HUES48 (cell line): ENCODE results near the gene PALS1.
A peak's percentile ranks its signal among the peaks of the same experiment; 100 is the strongest.
"Not testable (repeated sequence)": the region's sequence is repeated elsewhere in the genome, so short reads cannot be mapped to it uniquely, and the experiment has no call there.

Experiments
- H3K27ac ChIP-seq: one replicate; pipeline ENCODE4 v1.7.0; 2013; ENCODE audit warnings: low read depth, low read length, inconsistent platforms
- H3K27me3 ChIP-seq: 2 replicates; pipeline ENCODE4 v1.6.1; 2013; ENCODE audit warnings: mild to moderate bottlenecking, low read length; ENCODE audit not compliant: control insufficient read depth, insufficient read depth
- H3K36me3 ChIP-seq: 2 replicates; pipeline ENCODE4 v1.6.1; 2013; ENCODE audit warnings: low read length; ENCODE audit not compliant: control insufficient read depth, insufficient read depth
- H3K4me1 ChIP-seq: 2 replicates; pipeline ENCODE4 v1.6.1; 2013; ENCODE audit warnings: mild to moderate bottlenecking, low read length; ENCODE audit not compliant: control insufficient read depth, insufficient read depth
- H3K4me3 ChIP-seq: 2 replicates; pipeline ENCODE4 v1.5.1; 2013; ENCODE audit warnings: mild to moderate bottlenecking, low read depth, low read length
- H3K9ac ChIP-seq: 2 replicates; pipeline ENCODE4 v1.6.1; 2013; ENCODE audit warnings: mild to moderate bottlenecking, low read depth, low read length, moderate library complexity
- H3K9me3 ChIP-seq: 2 replicates; pipeline ENCODE4 v1.6.1; 2013; ENCODE audit warnings: low read length; ENCODE audit not compliant: control insufficient read depth, insufficient read depth

The PALS1 gene

DNA sequence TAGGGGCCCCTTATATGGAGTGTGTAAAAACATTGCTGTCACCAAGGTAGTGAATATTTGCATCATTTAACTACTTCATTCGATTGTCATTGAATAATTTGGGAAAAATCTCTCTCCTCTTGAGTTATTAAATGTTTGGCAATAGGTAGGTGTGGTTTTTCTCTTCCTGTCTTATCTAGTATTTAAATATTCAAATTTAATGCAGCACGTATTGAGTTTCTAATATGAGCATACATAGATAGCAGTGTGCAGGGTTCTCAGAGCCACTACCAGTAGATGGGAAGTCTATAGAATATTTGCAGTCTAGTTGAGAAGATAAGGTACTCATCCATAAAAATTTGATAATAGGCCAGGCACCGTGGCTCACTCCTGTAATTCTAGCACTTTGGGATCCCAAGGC is 16.7 kb downstream of the PALS1 start:
- H3K9ac ChIP-seq: no peak overlapping the region
- peaks cover 33% of the 10 kb centered on the region for H3K4me1 ChIP-seq
- no peaks in the 10 kb centered on the region for H3K36me3 ChIP-seq
- H3K4me3 ChIP-seq: no peak overlapping the region
- H3K27me3 ChIP-seq: no peaks in the 10 kb centered on the region
- H3K9me3 ChIP-seq: no peaks in the 10 kb centered on the region
- H3K27ac ChIP-seq: no peak overlapping the region

- Histone ChIP-seq H3K4me1 (peaks cover 33% of the 10 kb centered on the region), H3K36me3 (no peaks in the 10 kb centered on the region), H3K9ac (no peak overlapping the region), H3K4me3 (no peak overlapping the region), H3K27ac (no peak overlapping the region), H3K9me3 (no peaks in the 10 kb centered on the region), H3K27me3 (no peaks in the 10 kb centered on the region)
These were observed 19.7 kb downstream of the PALS1 start for GRCh38 chr14:67260965-67261364.

DNA sequence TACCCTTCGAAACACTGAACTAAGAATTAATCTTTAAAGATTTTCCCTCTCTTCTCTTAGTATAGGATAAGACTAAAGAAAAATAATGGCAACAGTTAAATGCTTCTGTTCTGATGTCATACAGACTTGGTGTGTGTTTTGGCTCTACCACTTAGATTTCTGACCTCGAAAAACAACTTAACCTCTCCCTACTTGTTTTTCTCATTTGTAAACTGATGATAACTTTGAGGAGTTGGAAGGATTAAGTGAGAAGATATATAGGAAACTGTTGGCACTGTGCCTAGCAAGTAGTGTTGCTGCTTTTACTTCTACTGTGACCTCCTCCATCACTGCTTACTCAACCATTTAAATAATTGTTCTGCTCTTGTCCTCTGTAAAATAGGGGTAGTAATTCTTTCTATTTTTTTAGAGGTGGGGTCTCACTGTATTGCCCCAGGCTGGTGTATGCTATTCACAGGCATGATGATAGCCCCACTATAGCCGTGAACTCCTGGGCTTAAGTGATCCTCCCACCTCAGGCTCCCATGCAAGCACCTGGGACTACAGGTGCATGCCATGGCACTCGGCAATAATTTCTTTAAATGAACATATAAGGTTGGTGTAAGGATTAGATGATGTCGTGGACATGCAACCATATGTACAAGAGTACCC is 22.4 kb downstream of the PALS1 start:
- H3K4me1 ChIP-seq: peaks cover 37% of the 10 kb centered on the region
- no peak overlapping the region for H3K9ac ChIP-seq
- no peaks in the 10 kb centered on the region for H3K36me3 ChIP-seq
- H3K27me3 ChIP-seq: no peaks in the 10 kb centered on the region
- H3K4me3 ChIP-seq: no peak overlapping the region
- no peaks in the 10 kb centered on the region for H3K9me3 ChIP-seq
- H3K27ac ChIP-seq: no peak overlapping the region

DNA sequence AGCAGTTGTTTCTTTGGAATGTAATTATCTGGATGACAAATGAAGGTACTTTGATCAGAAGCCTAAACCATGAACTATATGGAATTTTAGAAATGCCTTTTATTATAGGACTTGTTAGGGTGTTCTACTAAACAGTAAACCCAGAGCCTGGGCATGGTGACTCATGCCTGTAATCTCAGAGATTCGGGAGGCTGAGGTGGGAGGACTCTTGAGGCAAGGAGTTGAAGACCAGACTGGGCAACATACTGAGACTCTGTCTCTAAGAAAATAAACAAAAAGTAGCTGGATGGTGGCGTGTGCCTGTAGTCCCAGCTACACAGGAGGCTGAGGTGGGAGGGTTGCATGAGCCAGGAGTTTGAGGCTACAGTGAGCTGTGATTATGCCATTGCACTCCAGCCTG is 23.9 kb downstream of the PALS1 start:
- H3K9me3 ChIP-seq: no peaks in the 10 kb centered on the region
- no peaks in the 10 kb centered on the region for H3K36me3 ChIP-seq
- no peaks in the 10 kb centered on the region for H3K27me3 ChIP-seq
- peaks cover 52% of the 10 kb centered on the region for H3K4me1 ChIP-seq
- no peak overlapping the region for H3K27ac ChIP-seq
- no peak overlapping the region for H3K4me3 ChIP-seq
- no peak overlapping the region for H3K9ac ChIP-seq

DNA sequence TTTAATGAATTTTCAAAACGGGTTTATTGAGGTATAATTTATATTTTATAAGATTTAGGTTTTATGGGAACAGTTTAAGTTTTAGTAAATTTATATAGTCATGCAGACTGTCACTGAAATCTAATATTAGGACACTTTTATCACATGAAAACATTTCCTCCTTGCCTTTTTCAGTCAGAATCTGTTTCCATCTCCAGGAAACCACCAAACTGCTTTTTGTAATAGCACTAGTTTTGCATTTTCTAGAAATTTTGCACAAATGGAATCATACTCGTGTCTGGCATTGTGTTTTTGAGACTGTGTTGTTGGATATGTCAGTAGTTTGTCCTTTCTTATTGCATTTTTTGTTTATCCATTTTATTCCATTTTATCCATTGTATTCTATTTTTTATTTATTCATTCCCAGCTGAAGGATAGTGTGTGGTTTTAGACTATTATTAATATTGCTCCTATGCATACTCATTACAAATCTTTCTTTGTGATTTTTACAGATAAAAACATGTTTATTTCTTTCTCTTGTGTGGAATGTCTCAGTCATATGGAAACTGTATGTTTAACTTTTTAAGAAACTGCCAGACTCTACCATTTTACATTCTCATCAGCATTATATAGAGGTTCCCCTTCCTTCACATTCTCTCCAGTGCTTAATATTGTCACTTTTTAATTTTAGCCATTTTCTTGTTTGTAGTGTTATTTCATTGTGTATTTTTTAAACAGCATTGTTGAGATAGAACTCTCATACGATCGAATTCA is 26.5 kb downstream of the PALS1 start:
- H3K27ac ChIP-seq: peak overlapping the region; percentile 92
- peaks cover 41% of the 10 kb centered on the region for H3K4me1 ChIP-seq
- H3K9me3 ChIP-seq: no peaks in the 10 kb centered on the region
- no peak overlapping the region for H3K9ac ChIP-seq
- no peaks in the 10 kb centered on the region for H3K36me3 ChIP-seq
- peak overlapping the region; percentile 31 for H3K4me3 ChIP-seq
- no peaks in the 10 kb centered on the region for H3K27me3 ChIP-seq

DNA sequence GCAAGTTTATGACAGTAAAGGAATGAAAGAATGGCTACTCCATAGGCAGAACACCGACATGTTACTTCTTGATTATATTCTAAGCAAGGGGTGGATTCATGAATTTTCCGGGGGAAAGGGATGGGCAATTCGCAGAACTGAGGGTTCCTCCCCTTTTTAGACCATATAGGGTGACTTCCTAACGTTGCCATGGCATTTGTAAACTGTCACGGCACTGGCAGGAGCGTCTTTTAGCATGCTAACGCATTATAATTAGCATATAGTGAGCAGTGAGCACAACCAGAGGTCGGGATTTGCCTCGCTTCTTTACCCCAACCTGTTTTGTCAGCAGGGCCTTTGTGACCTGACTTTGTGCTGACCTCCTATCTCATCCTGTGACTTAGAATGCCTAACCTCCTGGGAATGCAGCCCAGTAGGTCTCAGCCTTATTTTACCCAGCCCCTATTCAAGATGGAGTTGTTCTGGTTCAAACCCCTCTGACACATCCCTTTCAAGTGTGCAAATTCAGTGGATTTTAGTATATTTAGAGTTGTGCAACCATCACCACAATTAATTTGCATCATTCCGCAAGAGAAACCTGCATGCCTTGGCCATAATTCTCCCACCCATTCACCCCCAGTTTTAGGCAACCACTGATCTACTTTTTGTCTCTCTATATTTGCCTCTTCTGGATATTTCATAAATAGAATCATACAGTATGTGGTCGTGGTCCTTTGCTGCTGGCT is 27.4 kb downstream of the PALS1 start:
- Histone ChIP-seq H3K4me1 (peaks cover 33% of the 10 kb centered on the region), H3K27ac (peak overlapping the region; percentile 92), H3K27me3 (no peaks in the 10 kb centered on the region), H3K9ac (no peak overlapping the region), H3K9me3 (no peaks in the 10 kb centered on the region), H3K36me3 (no peaks in the 10 kb centered on the region), H3K4me3 (peak overlapping the region; percentile 31)

- H3K27ac ChIP-seq: peak overlapping the region; percentile 92
- H3K27me3 ChIP-seq: no peaks in the 10 kb centered on the region
- H3K4me3 ChIP-seq: peak overlapping the region; percentile 26
- H3K4me1 ChIP-seq: peaks cover 33% of the 10 kb centered on the region
- no peaks in the 10 kb centered on the region for H3K9me3 ChIP-seq
- H3K9ac ChIP-seq: peak overlapping the region; percentile 15; the same call in 1 of the 2 replicates
- H3K36me3 ChIP-seq: no peaks in the 10 kb centered on the region
These were observed 28.2 kb downstream of the PALS1 start for GRCh38 chr14:67269298-67270060.

- no peak overlapping the region for H3K4me3 ChIP-seq
- peaks cover 33% of the 10 kb centered on the region for H3K4me1 ChIP-seq
- H3K27ac ChIP-seq: peak overlapping the region; percentile 92
- no peaks in the 10 kb centered on the region for H3K9me3 ChIP-seq
- H3K27me3 ChIP-seq: no peaks in the 10 kb centered on the region
- no peaks in the 10 kb centered on the region for H3K36me3 ChIP-seq
- no peak overlapping the region for H3K9ac ChIP-seq
These were observed 29.0 kb downstream of the PALS1 start for GRCh38 chr14:67270145-67270753.

- no peaks in the 10 kb centered on the region for H3K9me3 ChIP-seq
- no peaks in the 10 kb centered on the region for H3K27me3 ChIP-seq
- peaks cover 33% of the 10 kb centered on the region for H3K4me1 ChIP-seq
- H3K4me3 ChIP-seq: no peak overlapping the region
- H3K27ac ChIP-seq: peak overlapping the region; percentile 92
- H3K9ac ChIP-seq: no peak overlapping the region
- H3K36me3 ChIP-seq: no peaks in the 10 kb centered on the region
These were observed 29.7 kb downstream of the PALS1 start for GRCh38 chr14:67270933-67271332.

GRCh38 chr14:67273281-67273680 is 32.0 kb downstream of the PALS1 start:
- peaks cover 43% of the 10 kb centered on the region for H3K4me1 ChIP-seq
- not testable (repeated sequence) for H3K9ac ChIP-seq, H3K4me3 ChIP-seq, H3K36me3 ChIP-seq, H3K27me3 ChIP-seq, H3K9me3 ChIP-seq, H3K27ac ChIP-seq
